SK-N-SH treated with all-trans-retinoic acid at 6 μM for 48 hours (cell line): Measurements from ENCODE around the gene SUGP1.

Experiments used
- CREB5 ChIP-seq: fragments of 250-450 bp; sonication (Bioruptor Pico); IDR thresholded peaks from 2 replicates; pipeline ENCODE4 v1.5.1; 2020; ENCODE audit warnings: low read depth, mild to moderate bottlenecking, moderate library complexity
- ISL1 ChIP-seq: fragments of 250-450 bp; sonication (Bioruptor Pico); IDR thresholded peaks from 2 replicates; pipeline ENCODE4 v2.1.2; 2022; ENCODE audit warnings: mild to moderate bottlenecking, moderate library complexity
- PATZ1 ChIP-seq: fragments of 250-450 bp; sonication (Bioruptor Pico); IDR thresholded peaks from 2 replicates; pipeline ENCODE4 v1.8.0; 2020; ENCODE audit warnings: mild to moderate bottlenecking, moderate library complexity, borderline replicate concordance
- SNAI2 ChIP-seq: fragments of 250-450 bp; sonication (Bioruptor Pico); IDR thresholded peaks from 2 replicates; pipeline ENCODE4 v1.5.0; 2020; ENCODE audit warnings: mild to moderate bottlenecking, moderate library complexity
- TSHZ2 ChIP-seq: fragments of 250-450 bp; sonication (Bioruptor Pico); IDR thresholded peaks from 2 replicates; pipeline ENCODE4 v1.5.0; 2020; ENCODE audit warnings: mild to moderate bottlenecking, moderate library complexity

GRCh38 chr19:19263886-19264487 lies 56.3 kb downstream of the SUGP1 start:
- TF ChIP-seq ISL1 (CRISPR knock-in tag) = no peak
- TF ChIP-seq PATZ1 = no peak
- no peak for TF ChIP-seq SNAI2 (CRISPR knock-in tag)
- TF ChIP-seq CREB5 = no peak
- no peak for TF ChIP-seq TSHZ2 (CRISPR knock-in tag)
